ENCODE measurements around the gene LRRFIP1. TPM values are rescaled to one million over a fixed set of nuclear protein-coding genes. Genes with fewer than 3 reads are reported as not detected.
"Not testable (repeated sequence)": the region's sequence is repeated elsewhere in the genome, so short reads cannot be mapped to it uniquely, and the experiment has no call there.

The LRRFIP1 gene
- polyA plus RNA-seq, 1 experiment: 50.4 TPM

GRCh38 chr2:237688081-237688480, 60.7 kb downstream of the LRRFIP1 start:
- peaks cover 1% of the 10 kb centered on the region for H3K36me3 ChIP-seq (ENCODE audit: control insufficient read depth, insufficient read depth, low read length)
- no peak for TF ChIP-seq CTCF (IDR thresholded peaks at IDR 0.05; ENCODE audit: insufficient read depth, low read depth, low read length)
- no peak for DNase-seq (ENCODE audit: low read depth)
- no peaks in the 10 kb centered on the region for H3K27me3 ChIP-seq (ENCODE audit: control insufficient read depth, insufficient read depth, low read length)
- ChIA-PET POLR2A (interaction anchor here (0.6 to 1.7 kb wide), 3 partner anchors 19 to 276 kb away, joined by 3 to 5 read pairs (median 4); no protein-coding TSS in a partner anchor), CTCF (interaction anchor here (1.3 to 2.8 kb wide), 4 partner anchors 10 to 83 kb away, joined by 5 to 11 read pairs (median 8); no protein-coding TSS in a partner anchor)
- H3K4me3 ChIP-seq (ENCODE audit: low read depth, low read length): no peak overlapping the region

- CTCF ChIA-PET: interaction anchor here (2.8 kb wide), 1 partner anchor 10 kb away, joined by 11 read pairs; no protein-coding TSS in a partner anchor
- DNase-seq (ENCODE audit: low read depth); H3K36me3 ChIP-seq (ENCODE audit: control insufficient read depth, insufficient read depth, low read length); H3K4me3 ChIP-seq (ENCODE audit: low read depth, low read length); H3K27me3 ChIP-seq (ENCODE audit: control insufficient read depth, insufficient read depth, low read length): not testable (repeated sequence)
- POLR2A ChIA-PET: interaction anchor here (1.7 kb wide), 1 partner anchor 19 kb away, joined by 5 read pairs; no protein-coding TSS in a partner anchor
Observed at GRCh38 chr2:237688541-237688940, 61.2 kb downstream of the LRRFIP1 start.

- POLR2A ChIA-PET: no interaction called here
- TF ChIP-seq CTCF (IDR thresholded peaks at IDR 0.05; ENCODE audit: insufficient read depth, low read depth, low read length): no peak
- no peak overlapping the region for H3K4me3 ChIP-seq (ENCODE audit: low read depth, low read length)
- no peak for DNase-seq (ENCODE audit: low read depth)
- no peaks in the 10 kb centered on the region for H3K27me3 ChIP-seq (ENCODE audit: control insufficient read depth, insufficient read depth, low read length)
- H3K36me3 ChIP-seq (ENCODE audit: control insufficient read depth, insufficient read depth, low read length): no peaks in the 10 kb centered on the region; the same call in 1 of the 2 replicates
- CTCF ChIA-PET: interaction anchor here (0.9 kb wide), 1 partner anchor 17 kb away, joined by 3 read pairs; no protein-coding TSS in a partner anchor
Observed at GRCh38 chr2:237689336-237690131, 62.1 kb downstream of the LRRFIP1 start.

- H3K27me3 ChIP-seq (ENCODE audit: control insufficient read depth, insufficient read depth, low read length): no peaks in the 10 kb centered on the region
- no peak for DNase-seq (ENCODE audit: low read depth)
Observed at GRCh38 chr2:237691029-237691907, 63.9 kb downstream of the LRRFIP1 start.

More at GRCh38 chr2:237691029-237691907, 63.9 kb downstream of the LRRFIP1 start:
- ChIA-PET CTCF (interaction anchor here (0.6 to 1.4 kb wide), 2 partner anchors 19 to 62 kb away, joined by 3 read pairs; no protein-coding TSS in a partner anchor), POLR2A (interaction anchor here (0.6 kb wide), 1 partner anchor 34 kb away, joined by 4 read pairs; no protein-coding TSS in a partner anchor)
- Histone ChIP-seq H3K4me3 (ENCODE audit: low read depth, low read length) (peak overlapping the region; percentile 62), H3K36me3 (ENCODE audit: control insufficient read depth, insufficient read depth, low read length) (no peaks in the 10 kb centered on the region)
- TF ChIP-seq CTCF (IDR thresholded peaks at IDR 0.05; ENCODE audit: insufficient read depth, low read depth, low read length): no peak
